NOMO-1 treated with DMSO at 0.1 percent for 48 hours (cell line): ENCODE results near the gene DCAF10.
"Not testable (repeated sequence)": the region's sequence is repeated elsewhere in the genome, so short reads cannot be mapped to it uniquely, and the experiment has no call there.

Experiments
- DNase-seq: peaks from one replicate; lab custom pipeline; 2025; ENCODE audit not compliant: unreplicated experiment; lab: John Stamatoyannopoulos, UW

Gene DCAF10, protein sequence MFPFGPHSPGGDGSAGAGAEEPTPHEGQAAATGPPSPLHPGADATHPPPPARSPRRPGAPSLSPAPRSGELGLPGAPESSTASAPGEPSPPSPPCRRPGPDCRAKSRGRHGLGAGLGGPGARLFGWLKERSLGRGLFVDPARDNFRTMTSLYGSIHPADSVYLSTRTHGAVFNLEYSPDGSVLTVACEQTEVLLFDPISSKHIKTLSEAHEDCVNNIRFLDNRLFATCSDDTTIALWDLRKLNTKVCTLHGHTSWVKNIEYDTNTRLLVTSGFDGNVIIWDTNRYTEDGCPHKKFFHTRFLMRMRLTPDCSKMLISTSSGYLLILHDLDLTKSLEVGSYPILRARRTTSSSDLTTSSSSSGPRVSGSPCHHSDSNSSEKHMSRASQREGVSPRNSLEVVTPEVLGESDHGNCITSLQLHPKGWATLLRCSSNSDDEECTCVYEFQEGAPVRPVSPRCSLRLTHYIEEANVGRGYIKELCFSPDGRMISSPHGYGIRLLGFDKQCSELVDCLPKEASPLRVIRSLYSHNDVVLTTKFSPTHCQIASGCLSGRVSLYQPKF

DNA sequence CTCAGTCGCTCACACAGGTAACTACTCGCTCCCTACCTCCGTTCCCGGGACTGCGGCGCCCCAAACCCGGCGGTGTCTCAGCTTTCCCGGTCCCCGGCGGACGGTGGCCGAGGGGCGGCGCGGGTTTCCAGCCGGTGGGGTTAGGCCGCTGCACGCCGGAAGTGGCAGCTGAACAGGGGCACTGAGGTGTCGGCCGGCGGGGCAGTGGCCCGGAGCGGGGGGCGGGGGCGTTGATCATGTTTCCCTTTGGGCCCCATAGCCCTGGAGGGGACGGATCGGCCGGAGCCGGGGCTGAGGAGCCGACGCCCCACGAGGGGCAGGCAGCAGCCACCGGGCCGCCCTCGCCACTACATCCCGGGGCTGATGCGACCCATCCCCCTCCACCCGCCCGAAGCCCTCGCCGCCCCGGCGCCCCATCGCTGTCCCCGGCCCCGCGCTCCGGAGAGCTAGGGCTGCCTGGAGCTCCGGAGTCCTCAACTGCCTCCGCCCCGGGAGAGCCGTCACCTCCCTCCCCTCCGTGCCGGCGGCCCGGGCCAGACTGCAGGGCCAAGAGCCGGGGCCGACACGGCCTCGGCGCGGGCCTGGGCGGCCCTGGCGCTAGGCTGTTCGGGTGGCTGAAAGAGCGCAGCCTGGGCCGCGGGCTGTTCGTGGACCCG lies at the start of gene DCAF10:
TSS of gene DCAF10 (plus strand) at position 167 of the 656 bp plus-strand sequence. CDS start at position 237, 70 bp downstream.
- peak; percentile 26 for DNase-seq

DNA sequence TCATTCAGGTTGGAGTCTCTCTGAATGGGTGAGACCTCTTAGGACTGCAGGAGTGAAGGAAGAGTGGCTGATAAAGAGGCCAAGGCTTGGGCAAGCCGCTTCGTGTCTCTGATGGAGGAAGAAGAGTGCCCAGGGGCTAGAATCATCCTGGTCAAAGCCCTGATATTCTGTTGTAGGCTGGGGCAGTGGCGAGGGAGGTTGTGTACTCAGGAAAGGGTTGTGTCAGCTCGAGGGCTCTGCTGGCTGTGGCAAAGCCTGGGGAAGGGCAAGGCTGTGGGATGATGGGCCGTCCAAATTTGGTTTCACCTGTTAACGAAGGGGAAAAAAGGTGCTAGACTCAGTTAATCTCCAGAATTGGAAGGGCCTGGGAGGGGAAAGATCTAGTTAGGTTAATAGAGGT lies 49.4 kb upstream of the DCAF10 start:
- no peak for DNase-seq

DNA sequence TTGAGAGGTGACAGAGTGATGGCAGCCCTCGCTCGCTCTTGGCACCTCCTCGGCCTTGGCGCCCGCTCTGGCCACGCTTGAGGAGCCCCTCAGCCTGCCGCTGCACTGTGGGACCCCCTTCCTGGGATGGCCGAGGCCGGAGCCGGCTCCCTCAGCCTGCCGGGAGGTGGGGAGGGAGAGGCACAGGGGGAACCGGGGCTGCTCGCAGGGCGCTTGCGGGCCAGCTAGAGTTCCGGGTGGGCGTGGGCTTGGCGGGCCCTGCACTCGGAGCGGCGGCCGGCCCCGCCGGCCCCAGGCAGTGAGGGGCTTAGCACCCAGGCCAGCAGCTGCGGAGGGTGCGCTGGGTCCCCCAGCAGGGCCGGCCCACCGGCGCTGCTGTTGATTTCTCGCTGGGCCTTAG lies 48.9 kb upstream of the DCAF10 start:
- not testable (repeated sequence) for DNase-seq

DNA sequence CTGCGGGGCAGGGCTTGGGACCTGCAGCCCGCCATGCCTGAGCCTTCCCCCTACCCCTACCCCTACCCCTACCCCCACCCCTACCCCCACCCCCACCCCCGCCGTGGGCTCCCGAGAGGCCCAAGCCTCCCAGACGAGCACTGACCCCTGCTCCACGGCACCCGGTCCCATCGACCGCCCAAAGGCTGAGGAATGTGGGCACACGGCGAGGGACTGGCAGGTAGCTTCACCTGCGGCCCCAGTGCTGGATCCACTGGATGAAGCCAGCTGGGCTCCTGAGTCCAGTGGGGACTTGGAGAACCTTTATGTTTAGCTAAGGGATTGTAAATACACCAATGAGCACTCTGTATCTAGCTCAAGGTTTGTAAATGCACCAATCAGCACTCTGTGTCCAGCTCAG lies 48.5 kb upstream of the DCAF10 start:
- not testable (repeated sequence) for DNase-seq

DNA sequence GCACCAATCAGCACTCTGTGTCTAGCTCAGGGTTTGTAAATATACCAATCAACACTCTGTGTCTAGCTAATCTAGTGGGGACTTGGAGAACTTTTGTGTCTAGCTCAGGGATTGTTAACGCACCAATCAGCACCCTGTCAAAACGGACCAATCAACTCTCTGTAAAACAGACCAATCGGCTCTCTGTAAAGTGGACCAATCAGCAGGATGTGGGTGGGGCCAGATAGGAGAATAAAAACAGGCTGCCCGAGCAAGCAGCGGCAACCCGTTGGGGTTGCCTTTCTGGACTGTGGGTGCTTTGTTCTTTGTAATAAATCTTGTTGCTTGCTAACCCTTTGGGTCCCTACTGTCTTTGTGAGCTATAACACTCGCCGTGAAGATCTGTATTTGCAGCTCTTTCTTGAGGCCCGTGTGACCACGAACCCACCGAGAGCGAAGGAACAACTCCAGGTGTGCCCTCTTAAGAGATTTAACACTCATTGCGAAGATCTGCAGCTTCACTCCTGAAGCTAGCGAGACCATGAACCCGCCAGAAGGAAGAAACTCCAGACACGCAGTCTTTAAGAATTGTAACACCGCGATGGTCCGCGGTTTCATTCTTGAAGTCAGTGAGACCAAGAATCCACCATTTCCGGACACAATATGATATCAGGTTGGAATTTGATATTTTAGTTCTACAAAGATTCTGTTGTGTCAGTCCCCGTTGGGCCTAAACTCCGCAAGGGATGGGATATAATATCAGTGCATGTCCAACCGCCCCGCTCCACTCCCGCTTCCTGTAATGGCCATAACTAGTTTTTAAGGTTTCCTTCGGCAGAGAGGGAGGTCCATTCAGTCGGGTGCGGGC lies 47.7 kb upstream of the DCAF10 start:
- no peak for DNase-seq

DNA sequence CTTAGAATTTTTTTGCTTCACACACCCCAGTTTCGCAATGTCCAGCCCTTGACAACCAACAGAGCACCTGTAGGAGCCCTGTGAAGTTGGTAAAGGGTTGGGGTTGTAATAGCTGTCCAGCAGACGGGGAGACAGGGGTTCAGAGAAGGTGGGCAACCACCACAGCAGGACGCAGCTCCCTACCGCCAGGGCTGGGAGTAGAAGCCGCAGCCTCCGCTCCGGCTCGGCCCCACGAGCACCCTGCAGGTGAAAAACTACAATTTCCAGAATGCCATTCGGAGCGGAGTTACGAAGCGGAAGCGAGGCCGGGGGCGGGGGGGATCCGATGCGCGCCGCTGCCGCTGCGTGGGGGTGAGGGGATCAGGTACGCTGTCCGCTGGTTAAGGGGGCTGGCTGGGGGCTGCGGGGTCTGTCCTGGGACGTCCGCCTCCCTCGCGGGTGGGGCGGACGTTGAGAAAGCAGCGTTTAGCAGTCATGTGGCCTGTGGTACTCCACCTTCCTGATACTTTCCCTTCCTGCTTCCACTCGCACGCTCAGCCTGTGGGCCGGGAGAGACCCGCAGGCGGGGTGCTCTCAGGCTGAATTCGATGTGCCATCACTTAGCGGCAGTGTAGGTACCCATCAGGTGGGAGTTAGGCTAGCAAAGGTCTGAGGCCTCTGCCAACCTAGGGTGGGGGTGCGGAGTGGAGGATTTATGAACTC lies 47.0 kb upstream of the DCAF10 start, which contains the start of gene TRMT10B:
TSS of gene TRMT10B (plus strand) at position 317 of the 702 bp plus-strand sequence. CDS start 8,127 bp downstream, outside the sequence.
- peak; percentile 46 for DNase-seq

DNA sequence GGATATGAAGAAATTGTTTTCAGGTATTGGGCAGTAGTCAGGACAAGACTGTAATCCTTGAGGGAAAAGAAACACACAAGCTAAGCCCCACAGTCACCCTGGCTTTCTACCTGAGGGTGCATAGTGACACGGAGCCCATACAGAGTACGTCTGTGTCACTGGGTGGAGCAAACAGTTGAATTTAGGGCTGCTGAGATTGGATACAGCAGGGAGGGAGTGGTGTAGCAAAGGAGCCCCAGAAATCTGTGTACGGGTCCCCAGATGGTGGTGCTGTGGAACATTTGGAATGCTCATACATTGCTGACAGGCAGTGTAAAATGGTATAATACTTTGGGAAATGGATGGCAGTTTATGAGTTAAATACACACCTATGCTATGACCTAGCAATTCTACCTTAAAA lies 41.9 kb upstream of the DCAF10 start:
- no peak for DNase-seq

DNA sequence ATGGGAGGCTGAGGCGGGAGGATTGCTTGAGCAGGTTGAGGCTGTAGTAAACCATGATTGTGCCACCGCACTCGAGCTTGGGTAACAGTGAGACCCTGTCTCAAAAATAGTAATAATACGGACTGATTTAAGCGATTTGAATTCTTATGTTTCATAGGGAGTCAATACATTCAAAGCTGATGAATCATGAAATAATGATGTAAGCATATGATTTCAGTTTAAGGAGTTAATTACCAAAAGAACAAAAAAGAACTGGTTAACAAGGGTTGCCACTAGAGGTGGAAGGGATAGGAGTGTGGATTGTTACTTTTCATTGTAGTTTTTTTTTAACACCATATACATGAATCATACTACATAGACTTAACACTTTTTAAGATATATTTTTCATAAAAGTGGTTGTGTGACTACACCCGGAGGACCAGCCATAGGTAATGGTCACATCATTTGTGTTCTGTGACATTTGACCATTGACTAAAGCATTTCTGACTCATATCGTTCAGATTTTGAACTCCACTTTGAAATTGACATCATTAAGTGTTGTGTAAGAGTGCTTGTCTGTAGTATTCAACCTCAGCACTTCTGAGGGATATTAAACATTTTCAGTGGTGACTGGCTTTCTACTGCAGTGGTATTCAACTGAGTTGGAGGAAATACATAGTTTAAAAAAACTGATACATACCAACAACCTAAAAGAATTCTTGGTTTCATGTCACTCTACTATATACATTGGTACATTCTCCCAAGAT lies 40.0 kb upstream of the DCAF10 start:
- DNase-seq: no peak

DNA sequence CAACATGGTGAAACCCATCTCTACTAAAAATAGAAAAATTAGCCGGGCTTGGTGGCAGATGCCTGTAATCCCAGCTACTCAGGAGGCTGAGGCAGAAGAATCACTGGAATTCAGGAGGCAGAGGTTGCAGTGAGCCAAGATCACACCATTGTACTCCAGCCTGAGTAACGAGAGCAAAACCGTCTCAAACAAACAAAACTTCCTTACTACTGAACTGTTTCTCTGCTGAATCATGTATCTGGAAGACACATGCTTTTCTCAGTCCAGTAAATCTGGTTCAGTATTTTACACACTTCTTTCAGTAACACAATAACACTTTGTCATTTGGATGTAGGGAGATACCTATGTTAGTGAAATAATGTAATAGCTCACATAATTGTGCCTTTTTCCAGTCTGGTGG lies 39.1 kb upstream of the DCAF10 start:
- DNase-seq: no peak

DNA sequence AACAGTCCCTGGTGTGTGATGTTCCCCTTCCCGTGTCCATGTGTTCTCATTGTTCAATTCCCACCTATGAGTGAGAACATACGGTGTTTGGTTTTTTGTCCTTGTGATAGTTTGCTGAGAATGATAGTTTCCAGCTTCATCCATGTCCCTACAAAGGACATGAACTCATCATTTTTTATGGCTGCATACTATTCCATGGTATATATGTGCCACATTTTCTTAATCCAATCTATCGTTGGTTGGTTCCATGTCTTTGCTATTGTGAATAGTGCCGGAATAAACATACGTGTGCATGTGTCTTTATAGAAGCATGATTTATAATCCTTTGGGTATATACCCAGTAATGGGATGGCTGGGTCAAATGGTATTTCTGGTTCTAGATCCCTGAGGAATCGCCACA lies 35.3 kb upstream of the DCAF10 start:
- DNase-seq: not testable (repeated sequence)

DNA sequence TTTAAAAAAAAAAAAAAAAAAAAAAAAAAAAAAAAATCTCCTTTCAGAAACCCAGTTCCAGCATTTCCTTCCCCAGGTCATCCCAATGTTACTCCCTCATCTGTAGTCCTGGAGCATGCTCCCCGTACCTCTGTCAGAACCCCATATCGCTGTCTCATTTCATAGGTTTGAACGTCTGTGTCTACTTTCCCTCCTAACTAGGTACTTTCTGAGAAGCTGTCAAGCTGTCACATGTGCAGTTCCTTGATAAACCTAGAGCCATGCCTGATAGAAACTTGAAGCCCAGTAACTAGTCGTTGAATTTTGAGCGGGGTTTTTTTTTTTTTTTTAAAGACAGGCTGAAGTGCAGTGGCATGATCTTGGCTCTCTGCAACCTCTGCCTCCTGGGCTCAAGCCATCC lies 31.3 kb upstream of the DCAF10 start:
- DNase-seq: no peak

DNA sequence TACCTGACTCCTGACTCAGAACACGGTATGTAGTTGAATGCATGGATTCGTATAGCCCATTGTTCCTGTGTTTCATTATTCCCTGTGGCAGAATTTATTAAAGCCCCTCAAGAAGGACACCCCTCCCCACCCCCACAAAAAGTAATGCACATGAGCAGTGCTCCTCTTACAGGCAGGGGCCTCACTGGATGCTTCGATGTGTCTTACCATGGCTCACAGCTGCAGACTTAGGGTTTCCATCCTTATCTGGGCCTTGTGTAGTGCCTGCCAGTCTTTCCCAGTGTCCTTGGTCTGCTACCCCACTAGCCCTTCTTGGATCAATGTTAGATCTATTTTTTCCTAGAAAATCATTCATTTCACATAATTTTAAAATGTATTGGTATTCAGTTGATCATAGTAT lies 30.6 kb upstream of the DCAF10 start:
- DNase-seq: no peak

DNA sequence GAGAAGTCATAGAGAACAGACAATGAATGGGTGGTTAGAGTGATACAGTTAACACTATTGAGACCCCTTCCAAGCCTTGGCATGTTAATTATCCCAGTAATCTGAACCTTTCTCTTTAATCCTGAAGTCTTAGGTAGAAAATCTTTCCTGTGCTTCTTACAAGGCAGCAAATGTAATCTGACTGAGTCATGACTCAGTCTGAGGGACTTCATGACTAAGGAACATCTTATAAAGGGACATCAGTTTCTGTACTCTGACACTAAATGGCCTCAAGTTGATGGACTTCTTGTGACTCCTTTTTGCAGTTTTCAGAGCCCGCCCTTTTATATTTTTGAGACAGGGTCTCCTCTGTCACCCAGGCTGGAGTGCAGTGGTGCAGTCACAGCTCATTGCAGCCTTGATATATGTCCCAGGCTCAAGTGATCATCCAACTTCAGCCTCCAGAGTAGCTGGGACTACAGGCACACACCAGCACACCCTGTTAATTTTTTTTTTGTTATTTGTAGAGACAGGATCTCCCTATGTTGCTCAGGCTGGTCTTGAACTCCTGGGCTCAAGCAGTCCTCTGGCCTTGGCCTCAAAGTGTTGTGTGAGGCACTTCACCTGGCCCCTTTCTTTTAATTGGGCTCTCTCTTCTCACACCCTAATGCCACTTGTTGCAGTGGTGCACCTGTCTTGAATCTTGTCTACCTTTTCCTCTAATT lies 25.2 kb upstream of the DCAF10 start:
- DNase-seq: no peak

DNA sequence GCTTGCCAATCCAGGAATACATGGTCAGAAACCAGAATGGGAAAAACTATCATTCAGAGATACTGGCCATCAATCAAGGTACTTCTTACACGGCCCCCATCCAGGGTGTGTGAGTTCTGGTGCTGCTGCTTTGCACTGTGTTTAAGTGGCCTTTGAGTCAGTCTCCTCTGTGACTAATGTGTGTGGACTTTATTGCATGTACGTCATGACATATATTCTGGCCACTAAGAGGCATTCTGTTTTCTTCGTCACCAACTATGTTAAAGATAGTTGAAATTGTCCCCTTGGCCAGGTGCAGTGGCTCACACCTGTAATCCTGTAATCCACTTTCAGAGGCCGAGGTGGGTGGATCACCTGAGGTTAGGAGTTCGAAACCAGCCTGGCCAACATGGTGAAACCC lies 24.3 kb upstream of the DCAF10 start:
- no peak for DNase-seq

DNA sequence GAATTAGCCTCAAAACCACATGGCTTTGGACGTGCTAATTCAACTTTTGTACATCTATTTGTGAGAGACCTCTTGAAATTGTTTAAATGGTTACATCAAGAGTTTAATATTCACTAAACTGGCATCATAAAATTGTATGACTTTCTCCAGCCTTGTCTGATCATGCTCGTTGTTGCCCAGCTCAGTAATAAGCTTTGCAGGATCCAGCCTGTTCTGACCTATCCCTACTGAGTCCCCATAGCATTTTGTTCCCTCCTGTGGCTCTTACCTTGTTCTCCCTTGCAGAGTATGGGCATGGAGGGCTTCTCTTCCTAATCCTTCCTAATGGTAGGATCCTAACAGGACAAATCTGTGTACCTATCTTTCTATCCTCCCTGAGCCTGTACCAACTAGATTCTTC lies 22.1 kb upstream of the DCAF10 start:
- DNase-seq: no peak

DNA sequence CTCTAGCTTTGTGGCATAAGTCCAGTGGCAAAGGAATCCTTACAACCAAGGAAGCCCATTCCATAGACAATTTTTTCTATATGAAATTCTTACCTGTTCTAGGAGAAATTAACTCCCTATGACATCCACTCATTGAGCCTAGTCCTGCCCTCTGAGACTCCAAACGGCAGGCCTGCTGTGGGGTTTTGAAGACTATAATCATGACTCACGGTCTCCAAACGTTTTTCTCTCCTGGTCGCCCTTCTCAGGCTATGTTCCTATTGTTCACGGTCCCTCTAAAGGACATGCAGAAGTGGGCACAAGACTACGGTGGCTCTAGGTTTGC lies 16.3 kb upstream of the DCAF10 start:
- DNase-seq: no peak

DNA sequence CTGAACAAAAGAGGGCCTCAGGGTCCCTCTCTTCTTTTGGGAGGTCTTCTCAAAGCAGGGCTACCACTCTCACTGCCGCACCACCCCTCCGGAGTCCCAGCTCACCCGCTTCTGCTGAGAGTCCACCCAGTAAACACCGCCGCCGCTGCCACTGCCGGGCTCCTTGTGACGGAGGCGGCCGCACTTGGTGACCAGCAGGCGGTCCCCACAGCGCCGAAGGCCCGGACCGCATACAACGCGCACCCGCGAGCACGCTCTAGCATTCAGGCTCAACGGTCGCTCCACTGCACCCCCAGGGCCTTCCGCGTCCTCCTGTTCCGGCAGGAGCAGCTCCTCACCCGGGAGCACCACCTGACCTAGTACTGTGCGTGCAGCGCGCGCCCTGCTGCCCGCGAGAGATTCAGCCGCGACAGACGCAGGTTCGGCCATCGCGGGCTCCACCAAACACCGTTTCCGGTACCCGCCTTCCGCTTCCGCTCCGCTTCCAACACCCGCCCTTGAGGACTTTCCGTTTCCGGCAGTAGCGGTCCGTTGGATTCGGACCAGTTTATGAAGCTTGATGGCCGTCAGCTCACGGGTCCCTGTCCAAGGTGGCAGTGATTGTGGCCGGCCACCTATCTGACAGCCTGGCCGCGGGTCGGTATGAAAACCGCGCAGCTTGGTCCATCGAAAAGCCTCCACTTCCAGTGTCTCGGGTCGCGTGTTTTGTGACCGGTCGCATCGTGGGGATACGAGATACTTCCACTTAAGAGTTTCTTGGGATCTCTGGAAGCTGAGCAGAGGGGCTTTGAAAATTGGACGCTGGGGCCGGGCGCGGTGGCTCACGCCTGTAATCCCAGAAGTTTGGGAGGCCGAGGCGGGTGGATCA lies 15.7 kb upstream of the DCAF10 start, which contains the start of gene EXOSC3:
TSS of gene EXOSC3 (minus strand) at position 449 of the 868 bp plus-strand sequence. CDS start at position 429, 20 bp downstream.
- peak; percentile 76 for DNase-seq

DNA sequence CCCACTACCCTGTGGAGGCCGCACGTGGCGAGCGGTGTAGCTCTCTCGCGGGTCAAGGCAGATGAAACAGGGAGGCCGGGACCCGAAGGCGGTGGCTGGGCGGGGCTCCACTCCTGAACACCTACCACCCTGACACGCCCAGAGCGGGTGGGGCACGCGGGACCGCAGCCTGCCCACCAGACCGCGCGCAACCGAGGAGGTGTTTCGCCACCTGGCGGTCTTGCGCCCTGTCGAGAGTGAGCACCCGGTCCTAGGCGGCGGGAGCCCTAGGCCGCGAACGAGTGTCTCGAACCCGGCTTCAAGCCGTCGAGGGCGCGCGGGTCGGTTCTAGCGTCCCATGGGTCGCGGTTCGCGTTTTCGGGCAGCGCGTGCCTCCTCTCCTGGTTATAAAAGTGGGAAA lies 13.5 kb upstream of the DCAF10 start:
- no peak for DNase-seq
